Measurements from ENCODE around the gene GPC6.

GPC6 gene

DNA sequence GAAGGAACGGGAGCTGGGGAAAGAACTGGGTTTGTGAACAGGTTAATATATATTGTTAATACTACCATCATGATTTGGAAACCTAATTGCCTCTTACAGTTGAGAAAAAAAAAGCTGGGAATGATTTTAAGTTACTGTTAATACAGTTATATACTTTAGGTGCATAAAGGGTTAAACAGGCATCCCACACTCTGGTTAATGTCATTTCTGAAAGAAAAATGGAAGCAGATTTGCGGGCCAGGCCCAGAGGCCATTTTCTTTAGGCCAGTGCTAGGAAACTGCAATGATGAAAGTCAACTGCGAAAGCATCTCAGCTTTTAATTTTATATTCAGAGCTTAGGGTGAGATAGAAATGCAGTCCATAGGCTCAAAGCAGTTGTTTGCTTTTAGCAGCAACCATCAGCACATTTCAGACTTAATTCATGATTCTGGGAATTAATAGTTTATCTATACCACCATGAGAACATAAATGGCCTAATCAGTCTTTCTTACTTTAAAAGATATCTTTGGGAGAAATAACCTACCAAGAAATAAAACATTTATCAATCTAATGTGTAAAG, 592.8 kb downstream of the GPC6 start:
- no peak overlapping the region for H3K4me3 ChIP-seq (ENCODE audit: low read depth, low read length)
- TF ChIP-seq, protein P1, sequence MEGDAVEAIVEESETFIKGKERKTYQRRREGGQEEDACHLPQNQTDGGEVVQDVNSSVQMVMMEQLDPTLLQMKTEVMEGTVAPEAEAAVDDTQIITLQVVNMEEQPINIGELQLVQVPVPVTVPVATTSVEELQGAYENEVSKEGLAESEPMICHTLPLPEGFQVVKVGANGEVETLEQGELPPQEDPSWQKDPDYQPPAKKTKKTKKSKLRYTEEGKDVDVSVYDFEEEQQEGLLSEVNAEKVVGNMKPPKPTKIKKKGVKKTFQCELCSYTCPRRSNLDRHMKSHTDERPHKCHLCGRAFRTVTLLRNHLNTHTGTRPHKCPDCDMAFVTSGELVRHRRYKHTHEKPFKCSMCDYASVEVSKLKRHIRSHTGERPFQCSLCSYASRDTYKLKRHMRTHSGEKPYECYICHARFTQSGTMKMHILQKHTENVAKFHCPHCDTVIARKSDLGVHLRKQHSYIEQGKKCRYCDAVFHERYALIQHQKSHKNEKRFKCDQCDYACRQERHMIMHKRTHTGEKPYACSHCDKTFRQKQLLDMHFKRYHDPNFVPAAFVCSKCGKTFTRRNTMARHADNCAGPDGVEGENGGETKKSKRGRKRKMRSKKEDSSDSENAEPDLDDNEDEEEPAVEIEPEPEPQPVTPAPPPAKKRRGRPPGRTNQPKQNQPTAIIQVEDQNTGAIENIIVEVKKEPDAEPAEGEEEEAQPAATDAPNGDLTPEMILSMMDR (IDR thresholded peaks at IDR 0.05; ENCODE audit: low read depth, low read length) = no peak

DNA sequence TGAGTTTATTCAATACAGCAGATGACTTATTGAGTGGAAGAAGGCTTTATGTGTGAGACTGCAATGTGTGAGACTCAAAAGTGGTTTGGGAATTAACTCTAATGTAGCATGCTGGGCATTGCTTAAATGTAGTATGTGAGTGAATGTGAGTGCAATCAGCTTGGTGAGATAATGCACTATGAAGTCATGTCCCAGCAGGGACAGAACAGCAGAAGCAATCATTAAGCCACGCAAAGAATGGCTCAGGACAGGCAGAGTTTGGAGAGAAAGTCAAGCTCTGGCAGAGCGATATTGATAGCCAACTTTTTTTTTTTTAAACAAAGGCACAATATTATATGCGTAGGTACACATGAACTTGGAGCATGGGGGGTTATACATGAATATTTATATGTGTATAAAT, 597.7 kb downstream of the GPC6 start:
- TF ChIP-seq, protein P1 (IDR thresholded peaks at IDR 0.05; ENCODE audit: low read depth, low read length) = no peak
- no peak overlapping the region for H3K4me3 ChIP-seq (ENCODE audit: low read depth, low read length)

DNA sequence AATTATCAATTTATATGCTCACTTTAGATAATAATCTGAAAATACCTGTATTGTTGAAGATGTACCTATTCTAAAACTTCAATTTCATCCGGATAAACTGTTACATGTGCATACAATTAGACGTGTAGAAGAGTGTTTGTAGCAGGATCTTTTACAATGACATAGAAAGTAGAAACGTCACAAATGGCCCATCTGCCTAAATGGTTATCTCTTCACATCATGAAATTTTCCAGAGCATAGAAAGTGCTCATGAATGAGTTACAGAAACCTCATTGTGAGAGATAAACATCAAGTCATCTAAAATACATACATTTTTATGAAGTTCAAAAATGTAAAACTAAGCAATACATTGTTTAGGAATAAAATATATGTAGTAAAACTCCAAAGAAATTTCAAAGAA, 607.4 kb downstream of the GPC6 start:
- H3K4me3 ChIP-seq (ENCODE audit: low read depth, low read length) = no peak overlapping the region
- TF ChIP-seq, protein P1 (IDR thresholded peaks at IDR 0.05; ENCODE audit: low read depth, low read length) = no peak

DNA sequence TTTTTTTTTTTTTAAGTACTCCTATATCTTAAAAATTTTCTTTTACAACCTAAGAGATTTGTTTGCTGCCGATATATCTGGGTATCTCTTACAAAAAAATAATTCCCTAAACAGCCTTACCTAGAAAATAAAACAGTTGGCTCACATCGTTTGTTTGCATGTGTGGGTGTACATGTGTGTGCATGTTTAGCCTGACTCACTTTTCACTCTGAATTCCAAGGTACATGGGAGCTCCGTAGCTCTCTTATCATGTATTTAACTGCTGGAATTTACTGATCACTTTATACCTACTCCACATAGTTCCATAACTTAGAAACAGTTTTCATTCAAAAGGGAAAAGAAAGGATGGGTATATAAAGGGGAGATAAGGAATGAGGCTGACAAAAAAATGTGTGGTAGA, 616.5 kb downstream of the GPC6 start:
- TF ChIP-seq, protein P1 (IDR thresholded peaks at IDR 0.05; ENCODE audit: low read depth, low read length) = no peak

DNA sequence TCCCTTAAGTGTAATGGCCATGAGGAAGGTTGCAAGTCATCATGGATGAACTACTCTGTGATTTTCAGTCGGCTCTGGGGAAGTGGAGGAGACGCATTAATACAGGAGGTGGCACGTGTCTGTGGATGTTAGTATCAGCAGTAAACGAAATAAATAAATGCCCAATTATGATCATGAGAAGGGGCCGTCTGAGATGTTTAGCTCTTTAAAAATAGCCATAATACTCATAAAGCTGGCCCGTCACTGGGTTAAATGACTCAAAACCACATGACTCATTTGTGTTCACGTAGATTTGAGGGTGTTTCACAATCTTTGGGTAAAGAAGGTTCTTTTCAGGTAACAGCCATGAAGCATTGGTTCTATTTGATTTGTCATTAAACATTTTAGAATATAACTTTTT, 620.6 kb downstream of the GPC6 start:
- TF ChIP-seq, protein P1 (IDR thresholded peaks at IDR 0.05; ENCODE audit: low read depth, low read length) = no peak
- no peak overlapping the region for H3K4me3 ChIP-seq (ENCODE audit: low read depth, low read length)

More for the DNA sequence above, 616.5 kb downstream of the GPC6 start:
- H3K4me3 ChIP-seq (ENCODE audit: low read depth, low read length) = no peak overlapping the region

DNA sequence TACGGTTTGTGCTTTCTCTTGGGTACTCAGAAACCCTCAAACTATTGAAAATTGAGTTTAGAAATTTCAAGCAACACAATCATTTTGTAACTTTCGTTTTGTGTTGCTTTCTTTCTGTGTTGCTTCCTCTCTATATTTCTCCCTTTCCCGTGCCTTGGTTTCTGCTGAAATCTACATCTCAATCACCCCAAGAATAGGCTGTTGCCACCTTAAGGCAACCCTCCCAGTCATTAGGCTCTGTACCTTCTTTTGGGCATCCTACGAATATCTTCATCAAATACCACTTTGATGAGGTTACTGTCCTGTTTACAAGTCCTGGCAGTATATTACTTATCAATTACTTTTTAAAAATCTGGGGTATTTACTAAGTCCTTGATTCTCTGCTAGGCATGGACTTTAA, 621.6 kb downstream of the GPC6 start:
- TF ChIP-seq, protein P1 (IDR thresholded peaks at IDR 0.05; ENCODE audit: low read depth, low read length) = no peak
- no peak overlapping the region for H3K4me3 ChIP-seq (ENCODE audit: low read depth, low read length)

DNA sequence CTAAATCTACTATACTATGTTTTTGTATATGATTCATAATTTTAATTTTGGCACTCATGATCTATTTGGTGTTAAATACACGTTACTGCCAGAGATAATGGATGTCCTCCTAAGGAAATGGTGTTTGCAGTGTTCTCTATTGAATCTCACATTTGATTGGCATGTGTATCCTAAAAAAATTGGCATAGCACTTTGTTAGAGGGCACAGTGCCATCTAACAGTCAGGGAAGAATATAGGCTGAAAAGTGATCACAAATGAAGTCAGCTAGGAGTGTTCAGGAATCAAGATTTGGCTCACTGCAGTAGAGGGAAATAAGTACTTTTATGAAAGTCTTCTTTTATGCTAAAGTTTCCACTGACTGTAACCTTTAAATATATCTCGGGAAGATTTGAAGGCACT, 624.6 kb downstream of the GPC6 start:
- TF ChIP-seq, protein P1 (IDR thresholded peaks at IDR 0.05; ENCODE audit: low read depth, low read length) = no peak

More for the DNA sequence above, 624.6 kb downstream of the GPC6 start:
- no peak overlapping the region for H3K4me3 ChIP-seq (ENCODE audit: low read depth, low read length)

Measured in WI38 (cell line).